Left renal pelvis (tissue), 4 donors: ENCODE results near the gene THG1L. TPM values are rescaled to one million over a fixed set of nuclear protein-coding genes. Genes with fewer than 3 reads are reported as not detected.

ENCODE experiments used
- DNase-seq, 4 donors: peaks; one replicate each; pipeline ENCODE4 v3.0.0-alpha.2; 2013; ENCODE audit warnings: low read depth in 4 of 4, low spot score in 3 of 4
- polyA plus RNA-seq, 4 donors: library from polyadenylated mRNA; unstranded; fragments of 120-200 nt; gene quantifications; one replicate each; pipeline ENCODE4 v1.2.1, GENCODE V29; 2013; ENCODE audit not compliant: insufficient read length in 4 of 4

Gene THG1L
- polyA plus RNA-seq, 4 donors: 22.6 to 28.0 (median 26.3) TPM

DNA sequence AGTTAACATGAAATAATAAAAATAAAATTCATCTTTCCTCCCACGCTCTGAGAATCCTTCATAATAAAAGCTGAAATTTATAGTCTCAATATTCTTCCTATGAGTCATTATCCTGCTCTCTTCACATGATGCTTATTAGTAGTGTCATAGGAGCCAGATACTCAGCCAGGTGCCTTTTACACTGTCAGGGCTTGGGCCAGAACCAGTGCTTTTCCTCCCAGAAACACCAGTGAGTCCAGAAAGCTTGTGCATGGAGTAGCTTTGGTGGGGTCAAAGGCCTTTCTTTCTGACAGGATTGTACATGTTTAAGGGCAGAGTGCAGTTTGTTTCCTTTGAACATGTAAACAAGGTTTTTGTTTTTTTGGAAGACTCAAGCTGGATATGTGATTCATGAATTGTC lies 19.1 kb downstream of the THG1L start:
- DNase-seq: no peak

GRCh38 chr5:157756122-157756521 lies 24.9 kb downstream of the THG1L start:
- DNase-seq: no peak

- no peak for DNase-seq
Observed at GRCh38 chr5:157758706-157759105, 27.5 kb downstream of the THG1L start.

DNA sequence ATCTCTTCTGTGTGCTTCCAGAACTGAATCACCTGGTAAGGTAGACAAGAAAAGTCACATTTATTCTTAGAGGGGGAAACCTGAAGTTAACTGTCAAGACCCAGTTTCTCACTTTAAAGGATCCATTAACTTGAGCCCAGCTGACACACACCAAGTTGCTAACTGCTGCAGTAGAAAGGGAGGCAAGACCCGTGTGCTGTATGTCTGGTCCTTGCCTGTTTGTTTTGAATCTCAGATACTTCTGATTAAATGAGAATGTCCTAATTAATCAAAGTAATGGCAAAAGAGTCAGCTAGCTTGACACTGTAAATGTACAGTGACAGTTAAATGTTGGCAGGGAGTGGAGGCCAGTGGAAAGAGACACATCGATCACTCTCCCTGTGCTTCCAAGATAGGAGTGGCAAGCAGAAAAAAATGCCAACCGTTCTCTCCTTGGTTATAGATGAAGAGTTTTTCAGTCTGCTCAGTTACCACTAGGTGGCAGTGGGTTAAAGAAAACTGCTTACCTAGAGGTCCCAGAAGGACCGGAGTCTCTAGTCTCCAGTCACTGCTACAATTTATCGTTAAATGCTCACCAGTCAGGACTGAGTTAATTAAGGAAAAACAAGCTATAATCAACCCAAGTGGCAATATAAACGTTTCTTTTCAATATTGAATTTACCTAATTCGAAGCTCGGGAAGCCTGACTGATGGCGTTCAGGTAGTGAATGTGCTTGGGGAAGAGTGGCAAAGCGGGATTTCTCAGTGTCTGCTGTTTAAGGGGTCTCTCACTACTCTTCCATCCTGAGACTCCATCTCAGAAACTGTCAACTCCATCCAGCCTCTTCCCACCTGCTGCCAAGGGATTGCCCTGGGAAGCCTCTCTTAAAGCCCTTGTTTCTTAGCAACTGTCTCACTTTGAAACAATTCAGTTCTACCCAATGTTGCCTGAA lies 30.7 kb downstream of the THG1L start:
- DNase-seq: peak in 3 of 4 donors; percentile 29 to 41 (median 36)

DNA sequence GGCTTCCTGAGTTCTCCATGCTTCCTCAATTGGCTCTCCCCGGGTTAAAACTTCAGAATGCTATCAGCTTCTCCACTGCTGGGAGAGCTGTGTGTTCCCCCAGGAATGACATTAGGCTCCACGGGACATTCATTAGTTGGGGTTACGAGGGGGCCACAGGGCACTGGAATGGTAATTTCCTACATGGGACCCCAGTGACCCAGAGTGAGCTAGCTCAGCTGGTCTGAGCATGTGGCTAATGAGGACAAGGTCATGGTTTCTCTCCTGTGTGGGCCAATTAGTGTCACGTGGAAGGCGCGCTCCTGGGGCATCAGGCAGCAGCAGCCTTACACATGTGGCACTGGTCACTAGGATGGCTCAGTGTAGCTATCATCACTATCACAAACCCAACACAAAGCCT lies 33.3 kb downstream of the THG1L start:
- no peak for DNase-seq

GRCh38 chr5:157766442-157766841 lies 35.2 kb downstream of the THG1L start:
- DNase-seq: no peak

DNA sequence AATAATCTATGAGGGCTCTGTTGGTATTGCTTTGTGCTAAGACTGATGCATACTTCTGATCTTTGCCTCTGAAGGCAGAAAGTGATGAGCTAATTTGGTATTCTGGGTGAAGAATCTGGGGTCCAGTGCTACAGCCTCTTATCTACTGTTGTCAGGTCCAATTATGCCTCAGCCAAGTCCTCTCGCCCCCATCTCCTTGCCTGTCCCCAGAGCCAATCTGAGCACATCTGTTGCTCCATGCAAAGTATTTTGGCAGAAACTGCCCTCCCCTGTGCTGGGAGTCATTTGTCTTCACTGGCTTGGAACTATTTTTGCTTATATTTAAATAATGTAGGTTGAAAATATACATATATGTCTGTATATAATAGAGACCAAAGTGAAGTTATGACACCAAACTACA lies 35.7 kb downstream of the THG1L start:
- no peak for DNase-seq

DNA sequence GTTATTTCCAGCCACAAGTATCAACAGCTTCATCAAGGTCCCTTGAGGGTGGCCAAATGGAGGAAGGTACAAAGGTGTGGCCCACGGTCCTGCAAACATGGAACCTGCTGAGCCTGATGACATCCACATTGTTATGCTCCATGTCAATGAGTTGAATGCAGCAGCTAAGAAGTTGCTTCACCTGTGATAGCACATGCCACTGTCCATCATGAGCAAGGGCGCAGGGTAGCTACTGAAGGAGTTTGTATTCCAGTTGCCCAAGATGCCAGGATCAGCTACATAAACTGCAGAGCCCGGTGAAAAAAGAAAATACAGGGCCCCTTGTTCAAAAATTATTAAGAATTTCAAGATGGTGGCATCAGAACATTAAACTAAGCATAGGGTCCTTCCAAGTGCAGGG lies 36.5 kb downstream of the THG1L start:
- no peak for DNase-seq

DNA sequence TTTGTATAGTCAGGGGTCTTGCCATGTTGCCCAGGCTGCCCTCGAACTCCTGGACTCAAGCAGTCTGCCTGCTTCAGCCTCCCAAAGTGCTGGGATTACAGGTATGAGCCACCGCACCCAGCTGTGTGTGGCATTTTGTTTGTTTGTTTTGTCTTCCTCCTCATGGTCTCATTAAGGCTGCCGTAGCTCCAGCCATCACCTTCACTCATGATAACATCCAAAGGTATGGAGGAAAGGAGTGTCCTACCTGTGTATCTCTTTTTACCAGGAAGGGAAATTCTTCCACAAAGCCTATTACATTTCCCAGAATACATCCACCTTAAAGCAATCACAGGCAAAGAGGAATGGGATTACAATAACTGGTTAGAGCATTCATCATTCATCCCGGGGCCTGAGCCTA lies 39.4 kb downstream of the THG1L start:
- DNase-seq: no peak

DNA sequence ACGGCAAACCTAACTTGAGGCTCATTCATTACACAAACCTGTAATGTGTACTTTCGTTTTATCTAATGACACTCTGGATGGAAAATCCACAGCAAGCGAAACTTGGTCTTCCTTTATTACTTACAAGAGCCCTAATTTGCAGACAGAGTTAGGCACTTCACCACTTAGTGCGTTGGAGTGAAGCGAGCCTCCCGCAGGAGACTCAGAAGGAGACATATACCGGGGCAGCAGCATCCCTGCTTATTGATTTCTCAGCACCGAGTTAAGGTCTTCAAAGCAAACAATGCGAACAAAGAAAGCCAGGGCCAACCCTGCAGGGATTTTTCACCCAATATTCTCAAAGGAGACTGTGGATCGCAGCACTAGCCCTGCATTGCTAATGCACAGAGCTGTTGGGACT lies 40.9 kb downstream of the THG1L start:
- DNase-seq: no peak

DNA sequence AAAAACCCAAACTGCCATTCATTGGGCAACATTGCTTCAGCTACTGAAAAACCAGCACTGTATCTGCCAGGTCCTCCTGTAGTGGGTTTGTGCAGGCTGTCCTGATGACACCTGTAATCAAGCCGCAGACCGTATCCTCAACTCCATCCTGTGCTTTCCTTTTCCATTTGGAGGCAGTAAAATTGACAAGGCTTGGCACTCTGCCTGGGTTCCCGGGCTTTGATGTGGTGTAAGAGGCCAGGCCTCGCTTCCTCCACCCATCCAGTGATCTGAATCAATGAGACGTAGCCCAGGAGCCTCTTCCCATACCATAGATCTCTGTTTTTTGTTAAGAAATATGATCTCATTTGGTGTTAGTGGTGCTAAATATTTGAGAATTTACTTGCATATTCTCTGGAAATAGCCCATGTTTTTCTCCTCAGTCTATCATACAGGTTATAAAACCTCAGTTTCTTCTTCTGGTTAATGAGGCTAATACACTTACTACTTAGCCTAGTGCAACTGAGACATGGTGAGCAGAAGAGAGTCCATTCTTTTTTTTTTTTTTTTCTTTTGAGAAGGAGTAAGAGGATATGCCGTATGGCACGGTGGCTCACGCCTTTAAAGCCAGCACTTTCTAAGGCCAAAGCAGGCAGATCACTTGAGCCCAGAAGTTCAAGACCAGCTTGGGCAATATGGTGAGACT lies 47.0 kb downstream of the THG1L start:
- DNase-seq: peak; percentile 14 to 63 (median 30)

- DNase-seq: no peak
Observed at GRCh38 chr5:157779221-157779620, 48.0 kb downstream of the THG1L start.

GRCh38 chr5:157785801-157786200 lies 54.6 kb downstream of the THG1L start:
- no peak for DNase-seq

Other genes with a start within 250 kb of the THG1L start
- 10 to 100 TPM in 1 of 4 donors, 1 to 10 TPM in 3; 8.7 to 21.3 (median 9.3) TPM for gene ADAM19, start 155.6 kb upstream of the THG1L start, polyA plus RNA-seq
- under 1 TPM; 0.30 to 0.76 (median 0.56) TPM for gene SOX30, start 79.0 kb upstream of the THG1L start, polyA plus RNA-seq
- gene C5orf52, start 59.9 kb upstream of the THG1L start, polyA plus RNA-seq: not detected
- gene LSM11, start 12.3 kb downstream of the THG1L start, polyA plus RNA-seq: 1 to 10 TPM; 6.6 to 8.8 (median 8.1) TPM
- 100 to 1,000 TPM in 3 of 4 donors, 10 to 100 TPM in 1; 73.2 to 138 (median 132) TPM for gene CLINT1, start 127.7 kb downstream of the THG1L start, polyA plus RNA-seq